Measurements from ENCODE around the gene PPFIA2. TPM values are rescaled to one million over a fixed set of nuclear protein-coding genes. Genes with fewer than 3 reads are reported as not detected.

Gene PPFIA2
- total RNA-seq, 1 donor from 2014 or later, result 0.26 TPM

GRCh38 chr12:81377771-81378170 lies 381.4 kb downstream of the PPFIA2 start:
- DNase-seq (ENCODE audit: low read depth), result no peak
- Histone ChIP-seq H3K27me3 (ENCODE audit: control insufficient read depth, insufficient read depth, low read length) (no peaks in the 10 kb centered on the region), H3K4me3 (ENCODE audit: low read depth, low read length) (no peak overlapping the region), H3K36me3 (ENCODE audit: control insufficient read depth, insufficient read depth, low read length) (no peaks in the 10 kb centered on the region)
- no peak for TF ChIP-seq CTCF (IDR thresholded peaks at IDR 0.05; ENCODE audit: insufficient read depth, low read length, severe bottlenecking)
- no peak for FAIRE-seq

GRCh38 chr12:81375969-81376368 lies 383.2 kb downstream of the PPFIA2 start:
- no peak for FAIRE-seq
- H3K4me3 ChIP-seq (ENCODE audit: low read depth, low read length), result no peak overlapping the region
- no peak for TF ChIP-seq CTCF (IDR thresholded peaks at IDR 0.05; ENCODE audit: insufficient read depth, low read length, severe bottlenecking)
- DNase-seq (ENCODE audit: low read depth), result no peak
- no peaks in the 10 kb centered on the region for H3K36me3 ChIP-seq (ENCODE audit: control insufficient read depth, insufficient read depth, low read length)
- no peaks in the 10 kb centered on the region for H3K27me3 ChIP-seq (ENCODE audit: control insufficient read depth, insufficient read depth, low read length)

GRCh38 chr12:81370456-81370855 lies 388.7 kb downstream of the PPFIA2 start:
- Histone ChIP-seq H3K27me3 (ENCODE audit: control insufficient read depth, insufficient read depth, low read length) (no peaks in the 10 kb centered on the region), H3K36me3 (ENCODE audit: control insufficient read depth, insufficient read depth, low read length) (no peaks in the 10 kb centered on the region), H3K4me3 (ENCODE audit: low read depth, low read length) (no peak overlapping the region)
- no peak for TF ChIP-seq CTCF (IDR thresholded peaks at IDR 0.05; ENCODE audit: insufficient read depth, low read length, severe bottlenecking)
- FAIRE-seq, result no peak
- DNase-seq (ENCODE audit: low read depth), result no peak

GRCh38 chr12:81369175-81369574 lies 390.0 kb downstream of the PPFIA2 start:
- DNase-seq (ENCODE audit: low read depth) (no peak), FAIRE-seq (no peak)
- no peaks in the 10 kb centered on the region for H3K36me3 ChIP-seq (ENCODE audit: control insufficient read depth, insufficient read depth, low read length)
- H3K27me3 ChIP-seq (ENCODE audit: control insufficient read depth, insufficient read depth, low read length), result no peaks in the 10 kb centered on the region
- no peak for TF ChIP-seq CTCF (IDR thresholded peaks at IDR 0.05; ENCODE audit: insufficient read depth, low read length, severe bottlenecking)
- no peak overlapping the region for H3K4me3 ChIP-seq (ENCODE audit: low read depth, low read length)

- no peak for FAIRE-seq
- Histone ChIP-seq H3K27me3 (ENCODE audit: control insufficient read depth, insufficient read depth, low read length) (no peaks in the 10 kb centered on the region), H3K4me3 (ENCODE audit: low read depth, low read length) (no peak overlapping the region), H3K36me3 (ENCODE audit: control insufficient read depth, insufficient read depth, low read length) (no peaks in the 10 kb centered on the region)
- TF ChIP-seq CTCF (IDR thresholded peaks at IDR 0.05; ENCODE audit: insufficient read depth, low read length, severe bottlenecking), result no peak
- DNase-seq (ENCODE audit: low read depth), result no peak
These were observed 393.9 kb downstream of the PPFIA2 start for GRCh38 chr12:81365284-81365683.

GRCh38 chr12:81360916-81361315 lies 398.2 kb downstream of the PPFIA2 start:
- TF ChIP-seq CTCF (IDR thresholded peaks at IDR 0.05; ENCODE audit: insufficient read depth, low read length, severe bottlenecking), result no peak
- FAIRE-seq (no peak), DNase-seq (ENCODE audit: low read depth) (no peak)
- Histone ChIP-seq H3K4me3 (ENCODE audit: low read depth, low read length) (no peak overlapping the region), H3K27me3 (ENCODE audit: control insufficient read depth, insufficient read depth, low read length) (no peaks in the 10 kb centered on the region), H3K36me3 (ENCODE audit: control insufficient read depth, insufficient read depth, low read length) (no peaks in the 10 kb centered on the region)
